ENCODE data around the gene ELK3. TPM values are rescaled to one million over a fixed set of nuclear protein-coding genes. Genes with fewer than 3 reads are reported as not detected.

ELK3 gene
- total RNA-seq, 3 donors from 2014 or later (not counting 1 experiment from before 2014, with no cell fraction given), result 17.8 to 28.8 (median 20.9) TPM

DNA sequence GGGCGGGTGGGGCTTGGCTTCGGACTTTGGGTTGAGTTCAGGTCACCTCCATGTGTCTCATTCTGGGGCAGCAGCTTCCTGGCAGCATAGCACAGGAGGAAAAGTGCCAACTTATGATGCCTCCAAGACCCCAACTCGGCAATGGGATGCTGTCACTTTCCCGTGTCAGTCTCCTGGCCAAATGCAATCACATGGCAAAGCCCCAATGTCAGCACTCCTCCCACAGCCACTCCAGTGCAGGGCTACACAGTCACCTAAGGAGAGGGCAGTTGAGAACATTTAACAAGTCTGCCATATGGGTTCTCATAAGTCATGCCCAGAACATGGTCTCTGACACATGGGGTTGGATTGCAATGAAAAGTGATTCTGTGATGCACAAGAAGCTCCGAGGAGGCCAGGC lies 26.7 kb downstream of the ELK3 start:
- H3K27ac Mint-ChIP-seq, result no peak overlapping the region
- no peak for ATAC-seq
- intact Hi-C loops (cut with micrococcal nuclease), result no loop called here
- H3K9me3 ChIP-seq (ENCODE audit: control insufficient read depth, insufficient read depth, low read length), result no peaks in the 10 kb centered on the region
- no peaks in the 10 kb centered on the region for H3K9me3 Mint-ChIP-seq
- H3K36me3 ChIP-seq (ENCODE audit: control insufficient read depth, insufficient read depth, low read length), result peaks cover 19% of the 10 kb centered on the region
- H3K27me3 ChIP-seq (ENCODE audit: control insufficient read depth, insufficient read depth, low read length), result no peaks in the 10 kb centered on the region
- 84% methylated on average over 5 of the region's 5 CpGs for WGBS (ENCODE audit: insufficient coverage)
- TF ChIP-seq, protein P1, sequence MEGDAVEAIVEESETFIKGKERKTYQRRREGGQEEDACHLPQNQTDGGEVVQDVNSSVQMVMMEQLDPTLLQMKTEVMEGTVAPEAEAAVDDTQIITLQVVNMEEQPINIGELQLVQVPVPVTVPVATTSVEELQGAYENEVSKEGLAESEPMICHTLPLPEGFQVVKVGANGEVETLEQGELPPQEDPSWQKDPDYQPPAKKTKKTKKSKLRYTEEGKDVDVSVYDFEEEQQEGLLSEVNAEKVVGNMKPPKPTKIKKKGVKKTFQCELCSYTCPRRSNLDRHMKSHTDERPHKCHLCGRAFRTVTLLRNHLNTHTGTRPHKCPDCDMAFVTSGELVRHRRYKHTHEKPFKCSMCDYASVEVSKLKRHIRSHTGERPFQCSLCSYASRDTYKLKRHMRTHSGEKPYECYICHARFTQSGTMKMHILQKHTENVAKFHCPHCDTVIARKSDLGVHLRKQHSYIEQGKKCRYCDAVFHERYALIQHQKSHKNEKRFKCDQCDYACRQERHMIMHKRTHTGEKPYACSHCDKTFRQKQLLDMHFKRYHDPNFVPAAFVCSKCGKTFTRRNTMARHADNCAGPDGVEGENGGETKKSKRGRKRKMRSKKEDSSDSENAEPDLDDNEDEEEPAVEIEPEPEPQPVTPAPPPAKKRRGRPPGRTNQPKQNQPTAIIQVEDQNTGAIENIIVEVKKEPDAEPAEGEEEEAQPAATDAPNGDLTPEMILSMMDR (IDR thresholded peaks at IDR 0.05), result no peak
- H3K4me1 ChIP-seq (ENCODE audit: control insufficient read depth, insufficient read depth, low read length), result no peaks in the 10 kb centered on the region
- no peak for DNase-seq
- H3K4me1 Mint-ChIP-seq, result peaks cover 9 to 19% of the 10 kb centered on the region in 2 donors
- H3K27ac ChIP-seq (ENCODE audit: low read length), result no peak overlapping the region
- H3K27me3 Mint-ChIP-seq (ENCODE audit: low read depth in 2 of 2), result no peaks in the 10 kb centered on the region
- no peak overlapping the region for H3K4me3 Mint-ChIP-seq
- H3K36me3 Mint-ChIP-seq, result peaks cover 9% of the 10 kb centered on the region
- no peak overlapping the region for H3K4me3 ChIP-seq (ENCODE audit: low read length)

DNA sequence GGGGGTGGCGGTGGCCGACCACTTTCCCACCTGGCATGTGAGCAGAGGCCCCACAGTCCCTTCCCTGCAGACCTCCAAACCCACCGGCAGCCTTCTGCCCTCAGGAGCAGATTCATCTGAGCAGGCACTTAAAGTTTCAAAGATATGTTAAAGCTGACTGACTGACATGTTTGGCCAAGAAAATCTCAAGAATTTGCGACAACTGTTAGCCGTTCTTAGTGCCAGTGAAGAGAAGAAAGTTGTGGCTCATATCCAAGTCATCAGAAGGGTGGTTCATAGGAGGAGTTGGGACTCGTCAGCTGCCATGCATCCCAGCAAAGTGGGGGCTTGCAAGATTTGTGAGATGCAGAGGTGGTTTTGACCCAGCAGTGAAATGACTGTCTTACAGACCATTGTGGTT lies 27.2 kb downstream of the ELK3 start:
- ATAC-seq, result no peak
- H3K36me3 Mint-ChIP-seq, result peaks cover 9% of the 10 kb centered on the region
- 95% methylated on average over 6 of the region's 6 CpGs for WGBS (ENCODE audit: insufficient coverage)
- Histone ChIP-seq H3K4me1 (ENCODE audit: control insufficient read depth, insufficient read depth, low read length) (no peaks in the 10 kb centered on the region), H3K27me3 (ENCODE audit: control insufficient read depth, insufficient read depth, low read length) (no peaks in the 10 kb centered on the region), H3K36me3 (ENCODE audit: control insufficient read depth, insufficient read depth, low read length) (peaks cover 19% of the 10 kb centered on the region), H3K9me3 (ENCODE audit: control insufficient read depth, insufficient read depth, low read length) (no peaks in the 10 kb centered on the region), H3K4me3 (ENCODE audit: low read length) (no peak overlapping the region), H3K27ac (ENCODE audit: low read length) (no peak overlapping the region)
- no peaks in the 10 kb centered on the region for H3K27me3 Mint-ChIP-seq (ENCODE audit: low read depth in 2 of 2)
- peaks cover 11 to 16% of the 10 kb centered on the region in 2 donors for H3K4me1 Mint-ChIP-seq
- no peak overlapping the region for H3K4me3 Mint-ChIP-seq
- intact Hi-C loops (cut with micrococcal nuclease), result no loop called here
- no peak overlapping the region for H3K27ac Mint-ChIP-seq
- TF ChIP-seq, protein P1 (IDR thresholded peaks at IDR 0.05), result no peak
- no peaks in the 10 kb centered on the region for H3K9me3 Mint-ChIP-seq
- no peak for DNase-seq

DNA sequence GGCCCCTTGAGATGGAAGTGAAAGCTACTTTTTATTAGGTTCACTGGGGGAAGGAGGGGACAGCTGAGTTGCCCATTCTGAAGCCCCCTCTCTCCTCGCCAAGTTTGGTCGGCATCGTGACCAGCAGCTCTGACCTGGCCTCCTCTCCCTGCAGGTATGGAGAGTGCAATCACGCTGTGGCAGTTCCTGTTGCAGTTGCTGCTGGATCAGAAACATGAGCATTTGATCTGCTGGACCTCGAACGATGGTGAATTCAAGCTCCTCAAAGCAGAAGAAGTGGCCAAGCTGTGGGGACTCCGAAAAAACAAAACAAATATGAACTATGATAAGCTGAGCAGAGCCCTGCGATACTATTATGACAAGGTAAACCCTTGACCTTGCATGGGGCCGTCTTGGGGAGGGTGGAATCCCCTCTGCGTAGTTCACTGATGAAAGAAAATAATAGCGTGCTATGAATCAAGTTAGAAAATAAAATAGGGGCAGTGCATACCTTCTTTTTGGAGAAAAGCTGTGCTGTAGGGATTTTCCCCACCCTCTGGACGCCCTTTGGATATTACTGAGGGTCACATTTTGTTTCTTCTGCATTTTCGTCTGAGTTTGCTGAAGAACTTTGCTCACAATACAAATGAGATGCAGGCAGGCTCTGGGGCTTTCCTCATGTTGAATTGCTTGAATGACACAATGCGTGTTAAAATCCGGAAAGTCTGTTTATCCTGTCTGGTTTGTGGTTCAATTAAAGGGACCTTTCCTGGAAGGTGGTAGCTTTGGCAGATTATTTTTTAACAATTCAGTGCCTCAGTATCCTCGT lies 29.4 kb downstream of the ELK3 start:
- H3K4me1 Mint-ChIP-seq, result peaks cover 23 to 24% of the 10 kb centered on the region in 2 donors

More for the DNA sequence above, 29.4 kb downstream of the ELK3 start:
- Mint-ChIP-seq H3K36me3 (peaks cover 9% of the 10 kb centered on the region), H3K27ac (no peak overlapping the region), H3K4me3 (no peak overlapping the region), H3K27me3 (ENCODE audit: low read depth in 2 of 2) (no peaks in the 10 kb centered on the region), H3K9me3 (no peaks in the 10 kb centered on the region)
- intact Hi-C loops (cut with micrococcal nuclease), result no loop called here
- peaks cover 6% of the 10 kb centered on the region for H3K4me1 ChIP-seq (ENCODE audit: control insufficient read depth, insufficient read depth, low read length)
- DNase-seq (no peak), ATAC-seq (peak in 2 of 3 donors; percentile 21 to 32)
- H3K4me3 ChIP-seq (ENCODE audit: low read length), result no peak overlapping the region
- H3K9me3 ChIP-seq (ENCODE audit: control insufficient read depth, insufficient read depth, low read length), result no peaks in the 10 kb centered on the region
- 89% methylated on average over 16 of the region's 16 CpGs for WGBS (ENCODE audit: insufficient coverage)
- no peak overlapping the region for H3K27ac ChIP-seq (ENCODE audit: low read length)
- H3K27me3 ChIP-seq (ENCODE audit: control insufficient read depth, insufficient read depth, low read length), result no peaks in the 10 kb centered on the region
- H3K36me3 ChIP-seq (ENCODE audit: control insufficient read depth, insufficient read depth, low read length), result peaks cover 19% of the 10 kb centered on the region
- TF ChIP-seq, protein P1 (IDR thresholded peaks at IDR 0.05), result no peak

Measured in natural killer cell (primary cell).